Peyer's patch (tissue), 4 donors: ENCODE results near the gene PANX1. TPM values are rescaled to one million over a fixed set of nuclear protein-coding genes. Genes with fewer than 3 reads are reported as not detected.
"Not testable (repeated sequence)": the region's sequence is repeated elsewhere in the genome, so short reads cannot be mapped to it uniquely, and the experiment has no call there.

Source experiments
- DNase-seq, 3 donors: peaks; one replicate each; pipeline ENCODE4 v3.0.0-alpha.2; 2017 to 2019
- H3K27ac ChIP-seq, 4 donors: fragments of 200-600 bp; sonication (generic); one replicate each; pipeline ENCODE4 v1.5.1; 2016 to 2019
- H3K27me3 ChIP-seq, 2 donors: fragments of 200-600 bp; sonication (generic); one replicate each; pipeline ENCODE4 v1.5.1; 2019
- H3K36me3 ChIP-seq, 3 donors: fragments of 200-600 bp; sonication (generic); one replicate each; pipeline ENCODE4 v1.5.1; 2016 to 2019
- H3K4me1 ChIP-seq, 4 donors: fragments of 200-600 bp; sonication (generic); one replicate each; pipeline ENCODE4 v1.5.1; 2016 to 2019
- H3K4me3 ChIP-seq, 4 donors: fragments of 200-600 bp; sonication (generic); 1 replicate in 3 of 4; 2 replicates in 1 of 4; pipeline ENCODE4 v1.5.1; 2016 to 2019; ENCODE audit warnings: mild to moderate bottlenecking in 1 of 4
- H3K9me3 ChIP-seq, 4 donors: fragments of 200-600 bp; sonication (generic); one replicate each; pipeline ENCODE4 v1.5.1; 2016 to 2019; ENCODE audit warnings: mild to moderate bottlenecking in 1 of 4
- POLR2A ChIP-seq, 2 donors: fragments of 450-650 bp; IDR thresholded peaks; one replicate each; pipeline ENCODE4 v1.5.1; 2017; ENCODE audit warnings: antibody characterized with exemption in 2 of 2, mild to moderate bottlenecking in 2 of 2, moderate library complexity in 2 of 2
- total RNA-seq, 4 donors: library from RNA; depleted of rRNA; stranded (reverse); fragments of >200 nt; gene quantifications; one replicate each; pipeline ENCODE4 v1.1.0, GENCODE V29; 2016
- TF ChIP-seq, protein P1 (sequence below), 6 experiments: fragments of 450-650 bp in 4 of 6; fragments of 200-600 bp in 2 of 6; sonication (generic) in 1 of 6; IDR thresholded peaks; one replicate each; pipeline ENCODE4 v1.5.1; 2017 to 2019; ENCODE audit warnings: antibody characterized with exemption in 6 of 6, mild to moderate bottlenecking in 3 of 6, moderate library complexity in 1 of 6

The PANX1 gene
- total RNA-seq, 4 donors from 2014 or later, result 5.8 to 10.9 (median 8.6) TPM

DNA sequence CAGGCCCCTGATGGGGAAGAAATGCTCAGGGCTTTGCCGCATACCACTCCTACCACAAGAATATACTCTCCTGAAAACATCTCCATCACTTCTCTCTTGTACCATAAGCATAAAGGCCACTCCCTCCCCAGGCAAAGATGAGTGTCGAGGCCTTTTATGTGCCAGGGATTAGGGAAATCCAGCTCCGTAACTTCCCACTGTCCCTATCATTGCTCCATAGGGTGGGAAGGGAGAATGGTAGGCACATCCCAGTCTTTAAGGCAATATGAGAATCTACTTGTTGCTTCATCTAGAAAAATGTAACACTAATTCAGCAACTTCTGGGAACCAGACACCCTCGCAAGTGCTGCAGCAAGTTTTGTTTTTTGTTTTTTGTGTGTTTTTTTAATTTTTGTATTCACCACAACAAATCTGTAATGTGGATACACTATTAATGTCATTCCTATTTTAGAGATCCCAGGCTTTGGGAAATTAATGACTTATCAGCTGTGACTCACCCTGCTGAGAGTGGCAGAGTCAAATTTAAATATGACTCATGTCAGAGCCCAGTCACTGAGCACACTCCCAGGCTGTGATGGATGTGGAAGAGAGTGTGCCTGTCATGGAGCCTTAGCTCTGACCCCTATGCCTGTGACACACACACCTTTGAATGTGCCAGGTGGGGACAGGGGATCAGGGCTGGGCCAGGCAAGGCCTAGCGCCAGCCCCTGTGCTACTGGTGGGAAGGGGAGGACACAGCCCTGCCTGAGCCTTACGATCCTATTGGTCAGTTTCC is 23.4 kb downstream of the PANX1 start:
- no peak overlapping the region for H3K27ac ChIP-seq
- TF ChIP-seq POLR2A (IDR thresholded peaks at IDR 0.05), result no peak
- TF ChIP-seq, protein P1, sequence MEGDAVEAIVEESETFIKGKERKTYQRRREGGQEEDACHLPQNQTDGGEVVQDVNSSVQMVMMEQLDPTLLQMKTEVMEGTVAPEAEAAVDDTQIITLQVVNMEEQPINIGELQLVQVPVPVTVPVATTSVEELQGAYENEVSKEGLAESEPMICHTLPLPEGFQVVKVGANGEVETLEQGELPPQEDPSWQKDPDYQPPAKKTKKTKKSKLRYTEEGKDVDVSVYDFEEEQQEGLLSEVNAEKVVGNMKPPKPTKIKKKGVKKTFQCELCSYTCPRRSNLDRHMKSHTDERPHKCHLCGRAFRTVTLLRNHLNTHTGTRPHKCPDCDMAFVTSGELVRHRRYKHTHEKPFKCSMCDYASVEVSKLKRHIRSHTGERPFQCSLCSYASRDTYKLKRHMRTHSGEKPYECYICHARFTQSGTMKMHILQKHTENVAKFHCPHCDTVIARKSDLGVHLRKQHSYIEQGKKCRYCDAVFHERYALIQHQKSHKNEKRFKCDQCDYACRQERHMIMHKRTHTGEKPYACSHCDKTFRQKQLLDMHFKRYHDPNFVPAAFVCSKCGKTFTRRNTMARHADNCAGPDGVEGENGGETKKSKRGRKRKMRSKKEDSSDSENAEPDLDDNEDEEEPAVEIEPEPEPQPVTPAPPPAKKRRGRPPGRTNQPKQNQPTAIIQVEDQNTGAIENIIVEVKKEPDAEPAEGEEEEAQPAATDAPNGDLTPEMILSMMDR (IDR thresholded peaks at IDR 0.05), result no peak
- DNase-seq, result no peak
- no peaks in the 10 kb centered on the region for H3K36me3 ChIP-seq
- peaks cover 0 to 23% (median 2%) of the 10 kb centered on the region in 4 donors for H3K4me1 ChIP-seq
- no peaks in the 10 kb centered on the region for H3K9me3 ChIP-seq
- no peak overlapping the region for H3K4me3 ChIP-seq
- no peaks in the 10 kb centered on the region for H3K27me3 ChIP-seq

DNA sequence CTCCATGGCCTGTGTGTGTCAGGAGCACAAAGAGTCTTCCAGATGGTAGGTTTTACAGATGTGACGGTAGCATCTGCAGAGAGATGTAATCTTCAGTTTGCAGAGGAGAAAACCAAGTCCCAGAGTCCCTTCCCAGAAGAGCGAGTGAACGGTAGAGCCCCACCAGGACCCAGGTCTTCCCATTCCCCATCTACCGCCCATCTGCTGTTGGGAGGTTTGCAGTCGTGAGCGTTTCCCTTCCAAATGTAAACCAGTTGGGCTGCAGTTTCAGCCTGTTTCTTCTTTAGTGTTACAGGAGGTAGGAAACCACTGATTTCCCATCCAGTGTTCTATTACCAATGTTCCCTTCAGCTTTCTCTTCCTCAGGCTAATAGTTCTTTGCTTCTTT is 24.0 kb downstream of the PANX1 start:
- H3K9me3 ChIP-seq, result no peaks in the 10 kb centered on the region
- DNase-seq, result no peak
- no peaks in the 10 kb centered on the region for H3K27me3 ChIP-seq
- no peaks in the 10 kb centered on the region for H3K36me3 ChIP-seq
- TF ChIP-seq, protein P1 (IDR thresholded peaks at IDR 0.05), result no peak
- TF ChIP-seq POLR2A (IDR thresholded peaks at IDR 0.05), result no peak
- H3K4me1 ChIP-seq, result peaks cover 0 to 23% (median 2%) of the 10 kb centered on the region in 4 donors
- no peak overlapping the region for H3K4me3 ChIP-seq
- H3K27ac ChIP-seq, result no peak overlapping the region

DNA sequence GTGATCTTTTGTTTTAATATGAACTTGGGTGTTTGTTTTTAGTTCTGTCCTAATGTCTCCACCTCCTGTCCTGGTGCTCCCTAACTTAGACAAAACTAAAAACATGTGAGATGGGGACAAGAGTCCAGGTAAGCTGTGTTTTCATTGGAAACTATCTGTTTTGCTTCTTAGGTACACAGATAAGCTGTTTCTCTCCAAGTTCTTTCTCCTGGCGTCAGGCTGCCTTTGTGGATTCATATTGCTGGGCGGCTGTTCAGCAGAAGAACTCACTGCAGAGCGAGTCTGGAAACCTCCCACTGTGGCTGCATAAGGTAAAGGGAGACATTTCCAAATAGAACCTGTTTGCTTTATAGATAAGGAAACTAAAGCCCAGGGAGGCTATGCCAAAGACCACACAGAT is 24.7 kb downstream of the PANX1 start:
- DNase-seq, result no peak
- TF ChIP-seq, protein P1 (IDR thresholded peaks at IDR 0.05), result no peak
- TF ChIP-seq POLR2A (IDR thresholded peaks at IDR 0.05), result no peak
- Histone ChIP-seq H3K9me3 (no peaks in the 10 kb centered on the region), H3K27ac (no peak overlapping the region), H3K4me3 (no peak overlapping the region), H3K36me3 (no peaks in the 10 kb centered on the region), H3K27me3 (no peaks in the 10 kb centered on the region), H3K4me1 (peaks cover 0 to 23% (median 2%) of the 10 kb centered on the region in 4 donors)

DNA sequence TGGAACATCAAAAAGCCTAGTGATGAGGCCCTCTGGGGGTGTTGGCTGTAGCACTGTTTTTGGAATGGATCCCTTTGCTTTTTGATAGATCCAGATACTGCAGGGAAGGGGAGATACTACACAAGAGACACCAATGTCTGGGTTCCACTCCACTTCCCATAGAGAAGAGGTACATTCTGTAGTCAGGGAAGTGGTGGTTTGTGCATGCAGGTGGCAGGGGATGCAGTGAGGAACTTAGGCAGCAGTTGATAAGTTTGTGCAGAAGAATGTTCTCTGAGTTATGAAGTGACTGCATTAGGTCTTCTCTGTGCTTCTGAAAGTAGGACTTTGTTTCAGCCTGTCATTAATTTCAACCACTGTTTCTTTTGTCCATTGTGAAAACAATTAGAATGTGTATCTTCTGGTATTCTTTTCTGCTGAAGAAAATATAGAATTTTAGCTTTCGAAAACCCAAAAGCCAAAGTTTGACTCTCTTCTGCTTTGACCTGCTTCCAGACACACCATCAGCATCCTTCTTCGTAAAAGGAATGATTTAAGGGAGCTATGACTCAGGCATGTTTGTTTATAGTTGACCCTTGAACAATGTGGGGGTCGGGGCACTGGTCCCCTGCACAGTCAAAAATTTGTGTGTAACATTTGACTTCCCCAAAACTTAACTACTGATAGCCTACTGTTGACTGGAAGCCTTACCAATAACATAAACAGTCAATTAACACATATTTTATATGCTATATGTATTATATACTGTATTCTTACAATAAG is 25.6 kb downstream of the PANX1 start:
- H3K4me1 ChIP-seq, result peaks cover 0 to 16% (median 2%) of the 10 kb centered on the region in 4 donors
- H3K36me3 ChIP-seq, result no peaks in the 10 kb centered on the region
- DNase-seq, result no peak
- H3K27ac ChIP-seq, result no peak overlapping the region
- no peaks in the 10 kb centered on the region for H3K9me3 ChIP-seq
- TF ChIP-seq, protein P1 (IDR thresholded peaks at IDR 0.05), result no peak
- no peak for TF ChIP-seq POLR2A (IDR thresholded peaks at IDR 0.05)
- H3K4me3 ChIP-seq, result no peak overlapping the region
- H3K27me3 ChIP-seq, result no peaks in the 10 kb centered on the region

DNA sequence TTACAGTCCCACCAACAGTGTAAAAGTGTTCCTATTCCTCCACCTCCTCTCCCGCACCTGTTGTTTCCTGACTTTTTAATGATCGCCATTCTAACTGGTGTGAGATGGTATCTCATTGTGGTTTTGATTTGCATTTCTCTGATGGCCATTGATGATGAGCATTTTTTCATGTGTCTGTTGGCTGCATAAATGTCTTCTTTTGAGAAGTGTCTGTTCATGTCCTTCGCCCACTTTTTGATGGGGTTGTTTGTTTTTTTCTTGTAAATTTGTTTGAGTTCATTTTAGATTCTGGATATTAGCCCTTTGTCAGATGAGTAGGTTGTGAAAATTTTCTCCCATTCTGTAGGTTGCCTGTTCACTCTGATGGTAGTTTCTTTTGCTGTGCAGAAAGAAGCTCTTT is 28.7 kb downstream of the PANX1 start:
- not testable (repeated sequence) for DNase-seq, H3K27me3 ChIP-seq, H3K4me3 ChIP-seq, H3K9me3 ChIP-seq, H3K36me3 ChIP-seq, H3K27ac ChIP-seq, H3K4me1 ChIP-seq

DNA sequence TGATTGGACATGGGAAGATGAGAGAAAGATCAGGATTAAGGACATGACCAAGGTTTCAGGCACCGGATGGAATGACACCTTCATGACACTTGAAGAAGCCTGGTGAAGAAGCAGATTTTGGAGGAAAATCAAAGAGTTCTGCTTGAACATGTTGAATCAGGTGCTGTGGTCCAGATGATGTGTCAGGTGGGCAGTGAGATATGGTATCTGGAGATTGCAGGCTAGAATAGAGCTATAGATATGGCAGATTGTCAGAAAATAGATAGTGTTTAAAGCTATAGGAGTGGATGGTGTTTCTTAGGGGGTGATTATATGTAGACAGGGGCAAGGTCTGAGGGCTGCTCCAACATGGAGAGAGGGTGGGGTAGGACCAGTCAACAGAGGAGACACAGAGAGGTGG is 40.2 kb downstream of the PANX1 start:
- no peak overlapping the region for H3K4me3 ChIP-seq
- peaks cover 0 to 2% (median 0%) of the 10 kb centered on the region in 4 donors for H3K4me1 ChIP-seq
- TF ChIP-seq, protein P1 (IDR thresholded peaks at IDR 0.05), result no peak
- TF ChIP-seq POLR2A (IDR thresholded peaks at IDR 0.05), result no peak
- no peaks in the 10 kb centered on the region for H3K27me3 ChIP-seq
- no peaks in the 10 kb centered on the region for H3K36me3 ChIP-seq
- H3K27ac ChIP-seq, result no peak overlapping the region
- DNase-seq, result no peak
- H3K9me3 ChIP-seq, result no peaks in the 10 kb centered on the region
